HG02870 (cell line): ENCODE results near the gene DOCK2.
"Not testable (repeated sequence)": the region's sequence is repeated elsewhere in the genome, so short reads cannot be mapped to it uniquely, and the experiment has no call there.

ENCODE experiments used
- ATAC-seq: cut with Tn5 transposase; IDR thresholded peaks from one replicate; pipeline ENCODE4 v1.9.1; 2021; ENCODE audit warnings: mild to moderate bottlenecking, moderate library complexity; ENCODE audit not compliant: unreplicated experiment

The DOCK2 gene

GRCh38 chr5:169933616-169934015 is 296.5 kb downstream of the DOCK2 start:
- ATAC-seq, result no peak

DNA sequence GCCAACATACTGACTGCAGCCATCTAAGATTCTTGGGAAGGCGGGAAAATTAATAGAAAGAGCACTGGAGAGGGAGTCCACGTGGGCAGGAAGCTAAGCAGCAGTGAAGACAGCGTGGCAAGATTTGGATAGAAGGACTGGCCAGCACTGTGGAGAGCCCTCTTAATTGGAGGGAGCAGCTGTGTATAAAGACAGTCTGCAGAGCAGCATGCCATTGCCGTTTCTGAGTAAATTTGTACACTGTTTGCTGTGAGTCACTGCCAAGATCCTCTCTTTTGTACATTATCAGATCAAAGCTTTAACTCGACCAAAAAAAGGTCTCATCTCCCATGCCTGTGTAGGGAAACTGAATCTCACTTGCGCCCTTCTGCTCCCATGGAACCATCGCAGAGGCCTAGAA is 297.9 kb downstream of the DOCK2 start:
- ATAC-seq, result no peak

GRCh38 chr5:169935762-169936161 is 298.7 kb downstream of the DOCK2 start:
- ATAC-seq, result no peak

- no peak for ATAC-seq
Observed at GRCh38 chr5:169938439-169938838, 301.4 kb downstream of the DOCK2 start.

GRCh38 chr5:169939731-169940130 is 302.7 kb downstream of the DOCK2 start:
- ATAC-seq, result no peak

DNA sequence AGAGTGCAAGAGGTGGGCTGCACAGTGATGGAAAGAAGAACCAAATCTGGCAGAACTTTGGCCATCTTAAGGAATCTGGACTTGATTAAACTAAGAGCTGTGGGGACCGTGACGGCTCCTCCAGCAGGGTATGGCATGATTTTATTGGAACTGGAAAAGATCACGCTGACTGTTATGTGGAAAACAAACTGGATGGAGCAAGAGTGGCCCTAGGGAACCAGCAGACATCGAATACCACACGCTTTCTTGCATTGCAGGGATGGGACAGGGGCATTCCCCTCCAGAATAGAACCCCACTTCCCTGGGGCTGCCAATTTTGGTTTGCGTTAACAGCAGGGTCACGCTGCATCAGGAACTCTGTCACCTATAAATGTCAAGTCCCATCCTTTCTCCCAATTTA is 304.5 kb downstream of the DOCK2 start:
- no peak for ATAC-seq

- no peak for ATAC-seq
Observed at GRCh38 chr5:169942181-169942580, 305.1 kb downstream of the DOCK2 start.

GRCh38 chr5:169943026-169943425 is 306.0 kb downstream of the DOCK2 start:
- no peak for ATAC-seq

DNA sequence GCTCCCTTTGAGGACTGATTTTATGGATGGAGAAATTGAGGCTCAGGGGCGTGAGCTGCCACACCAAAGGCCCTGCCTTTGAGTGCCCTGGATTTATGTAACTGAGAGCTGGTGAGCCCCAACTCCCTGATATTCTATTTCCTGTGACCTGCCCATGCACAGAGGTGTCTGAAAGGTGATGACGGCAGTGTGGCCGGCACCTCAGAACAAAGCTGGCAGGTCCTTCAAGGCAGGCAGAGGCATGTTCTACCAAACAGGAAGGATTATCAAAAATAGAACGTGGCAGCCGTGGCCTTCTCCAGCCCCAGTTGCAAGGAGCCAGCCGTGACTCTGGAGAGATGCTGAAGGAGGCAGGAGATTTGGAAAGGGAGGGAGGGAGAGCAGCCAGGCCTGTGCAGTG is 307.0 kb downstream of the DOCK2 start:
- ATAC-seq, result no peak

DNA sequence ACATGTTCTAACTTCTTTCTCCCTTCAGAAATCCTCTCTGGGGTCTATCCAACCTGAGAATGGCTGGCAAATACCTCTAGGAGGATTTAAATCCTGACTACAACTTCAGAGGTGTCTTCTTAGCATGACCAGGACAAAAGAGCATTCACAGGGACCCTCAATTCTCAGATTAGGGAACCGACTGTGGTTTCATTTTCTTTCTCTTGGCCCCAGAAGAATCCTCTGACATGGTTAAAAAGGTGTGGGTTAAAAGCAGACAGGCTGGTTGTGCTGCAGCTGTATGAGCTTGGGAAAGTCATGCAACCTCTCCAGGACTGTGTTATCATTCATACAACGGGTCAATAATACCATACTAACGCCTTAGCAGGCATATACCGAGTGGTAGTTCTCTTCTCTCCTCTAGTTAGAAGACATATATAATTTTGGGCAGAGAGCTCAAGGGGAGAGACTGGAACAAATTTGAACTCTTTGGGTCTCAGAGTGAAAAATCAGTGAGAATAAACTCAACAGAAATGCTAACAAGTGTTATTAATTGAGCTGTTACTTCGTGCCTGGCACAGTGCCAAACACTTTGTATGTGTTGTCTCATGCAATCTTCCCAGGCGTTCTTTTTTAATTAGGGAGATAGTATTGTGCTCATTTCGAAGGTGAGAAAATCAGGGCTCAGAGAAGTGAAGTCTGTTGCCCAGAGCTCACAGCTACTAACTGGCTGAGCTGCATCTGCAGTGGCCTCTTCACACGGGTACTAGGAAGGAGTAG is 308.0 kb downstream of the DOCK2 start:
- no peak for ATAC-seq

DNA sequence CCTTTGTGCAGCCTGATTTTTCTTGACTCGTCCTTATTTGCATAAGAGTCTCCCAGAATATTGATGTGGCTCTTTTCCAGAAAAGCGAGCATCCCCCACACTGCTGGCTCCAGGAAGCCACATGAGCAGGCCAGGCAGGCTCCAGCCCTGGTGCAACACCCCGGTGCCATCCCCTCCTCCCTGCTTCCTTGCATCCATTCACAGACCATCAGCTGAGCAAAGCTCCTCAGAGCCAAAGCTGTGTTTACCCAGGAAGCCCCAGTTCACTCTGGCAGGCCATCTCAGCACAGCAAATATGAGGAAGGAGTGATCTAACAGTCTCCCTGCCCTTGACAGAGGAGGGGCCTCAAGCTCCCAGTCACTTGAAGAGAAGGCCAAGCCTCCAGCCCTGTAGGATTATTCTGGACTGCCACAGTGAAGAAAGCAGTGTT is 308.8 kb downstream of the DOCK2 start:
- ATAC-seq, result no peak

- no peak for ATAC-seq
Observed at GRCh38 chr5:169946743-169947295, 309.7 kb downstream of the DOCK2 start.

GRCh38 chr5:169950333-169950732 is 313.3 kb downstream of the DOCK2 start:
- ATAC-seq, result no peak

DNA sequence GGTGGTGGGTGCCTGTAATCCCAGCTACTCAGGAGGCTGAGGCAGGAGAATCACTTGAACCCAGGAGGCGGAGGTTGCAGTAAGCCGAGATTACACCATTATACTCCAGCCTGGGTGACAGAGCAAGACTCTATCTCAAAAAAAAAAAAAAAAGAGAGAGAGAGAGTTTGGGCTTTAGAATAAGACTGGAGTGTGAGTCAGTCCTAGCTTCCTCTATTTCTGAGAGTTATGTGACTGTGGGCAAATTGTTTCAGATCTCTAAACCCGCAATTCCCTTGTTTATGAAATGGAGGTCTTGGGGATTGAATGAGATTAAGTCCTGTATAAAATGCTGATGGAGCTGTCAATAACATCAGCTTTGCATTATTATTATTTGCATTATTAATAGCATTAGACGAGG is 316.1 kb downstream of the DOCK2 start:
- ATAC-seq, result not testable (repeated sequence)

DNA sequence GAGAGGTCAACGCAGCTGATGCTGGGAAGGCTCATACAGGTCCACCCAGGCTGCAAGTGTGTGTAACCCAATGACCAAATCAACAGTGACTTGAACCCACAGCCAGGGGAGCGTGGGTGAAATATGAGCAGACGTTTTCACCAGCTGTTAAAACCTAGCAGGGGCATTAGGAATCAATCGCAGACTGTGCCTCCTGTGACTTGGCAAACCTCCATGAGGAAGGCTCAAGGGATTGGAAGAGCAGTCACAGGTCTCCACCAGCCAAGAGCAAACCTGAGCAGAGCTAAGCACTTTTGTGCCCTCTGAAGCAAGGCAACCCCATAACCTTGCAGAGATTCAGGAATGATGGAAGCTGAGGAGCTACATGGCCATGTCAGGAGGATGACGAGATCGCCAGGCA is 317.7 kb downstream of the DOCK2 start:
- no peak for ATAC-seq

DNA sequence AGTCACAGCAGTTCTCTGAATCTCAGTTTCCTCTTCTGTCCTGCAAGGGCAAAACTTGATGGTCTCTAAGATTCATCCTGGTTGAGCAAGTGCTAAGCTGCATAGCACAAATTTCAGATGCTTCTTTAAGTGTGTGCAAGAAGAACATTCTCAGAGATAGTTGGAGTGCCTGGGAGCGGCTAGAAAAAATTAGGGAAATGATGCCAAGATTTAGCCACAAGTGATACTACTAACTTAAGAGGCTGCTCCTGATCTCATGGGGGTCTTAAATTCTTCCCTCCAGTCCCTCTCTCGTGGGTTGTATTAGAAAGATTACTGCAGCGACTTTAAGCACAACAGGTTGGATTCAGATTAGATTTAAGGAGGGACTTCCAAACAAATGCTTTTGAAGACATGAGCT is 319.1 kb downstream of the DOCK2 start:
- no peak for ATAC-seq

- ATAC-seq, result no peak
Observed at GRCh38 chr5:169956756-169957155, 319.7 kb downstream of the DOCK2 start.

DNA sequence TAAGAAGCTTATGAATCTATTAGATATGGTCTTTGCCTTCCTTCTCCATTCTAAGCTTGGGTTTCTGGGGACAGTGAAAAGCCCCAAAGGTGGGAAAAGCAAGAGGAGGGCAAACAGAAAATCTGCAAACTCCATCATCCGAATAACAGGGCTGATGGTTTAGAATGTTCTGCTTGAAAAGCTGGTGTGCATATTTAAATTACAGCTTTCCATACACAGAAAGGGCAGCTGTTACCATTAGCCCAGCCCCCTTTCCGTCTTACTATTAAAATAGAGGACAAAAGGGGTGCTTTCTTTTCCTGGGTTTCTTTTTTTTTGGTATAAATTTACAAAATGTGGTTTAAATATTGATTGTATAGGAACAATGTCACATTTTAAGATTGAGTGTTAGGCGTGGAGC is 321.2 kb downstream of the DOCK2 start:
- ATAC-seq, result no peak

- ATAC-seq, result no peak
Observed at GRCh38 chr5:169960659-169961058, 323.6 kb downstream of the DOCK2 start.

DNA sequence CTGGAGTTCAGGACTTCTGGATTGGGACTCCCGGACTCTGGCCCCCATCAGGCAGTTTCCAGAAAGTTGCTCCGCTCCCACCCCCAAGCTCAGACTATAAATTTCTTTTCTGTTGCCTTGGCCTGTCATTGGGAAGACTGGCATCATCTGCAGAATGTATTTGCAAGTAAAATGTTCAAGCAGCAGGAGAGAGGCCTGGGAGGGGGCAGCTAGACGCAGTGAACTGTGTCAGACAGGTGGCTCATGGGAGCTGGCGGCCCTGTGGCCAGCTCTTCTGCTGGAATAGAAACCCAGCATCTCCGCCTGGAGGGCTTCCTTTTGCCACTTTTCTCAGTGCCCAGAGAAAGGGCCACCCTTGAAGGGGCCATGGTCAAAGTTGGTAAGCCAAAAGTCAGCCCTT is 327.2 kb downstream of the DOCK2 start:
- no peak for ATAC-seq

DNA sequence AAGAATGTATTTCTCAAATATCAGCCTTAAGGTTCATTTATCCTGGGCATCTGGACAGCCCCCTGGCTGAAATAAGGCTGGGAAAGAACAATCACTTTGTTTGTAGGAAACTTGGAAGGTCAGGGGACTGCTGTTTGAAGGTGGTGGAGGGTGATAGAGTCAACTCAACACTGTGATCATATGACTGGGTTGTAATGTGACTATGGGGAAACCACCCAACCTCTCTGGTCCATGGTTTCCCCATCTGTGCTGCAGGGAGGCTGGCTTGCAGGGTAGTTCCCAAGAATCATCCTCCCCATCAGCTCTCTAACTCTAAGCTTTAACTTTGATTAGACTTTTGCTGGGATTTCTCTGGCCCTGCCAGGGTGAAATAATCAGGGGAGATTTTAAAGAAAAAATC is 333.3 kb downstream of the DOCK2 start:
- peak; percentile 83 for ATAC-seq

DNA sequence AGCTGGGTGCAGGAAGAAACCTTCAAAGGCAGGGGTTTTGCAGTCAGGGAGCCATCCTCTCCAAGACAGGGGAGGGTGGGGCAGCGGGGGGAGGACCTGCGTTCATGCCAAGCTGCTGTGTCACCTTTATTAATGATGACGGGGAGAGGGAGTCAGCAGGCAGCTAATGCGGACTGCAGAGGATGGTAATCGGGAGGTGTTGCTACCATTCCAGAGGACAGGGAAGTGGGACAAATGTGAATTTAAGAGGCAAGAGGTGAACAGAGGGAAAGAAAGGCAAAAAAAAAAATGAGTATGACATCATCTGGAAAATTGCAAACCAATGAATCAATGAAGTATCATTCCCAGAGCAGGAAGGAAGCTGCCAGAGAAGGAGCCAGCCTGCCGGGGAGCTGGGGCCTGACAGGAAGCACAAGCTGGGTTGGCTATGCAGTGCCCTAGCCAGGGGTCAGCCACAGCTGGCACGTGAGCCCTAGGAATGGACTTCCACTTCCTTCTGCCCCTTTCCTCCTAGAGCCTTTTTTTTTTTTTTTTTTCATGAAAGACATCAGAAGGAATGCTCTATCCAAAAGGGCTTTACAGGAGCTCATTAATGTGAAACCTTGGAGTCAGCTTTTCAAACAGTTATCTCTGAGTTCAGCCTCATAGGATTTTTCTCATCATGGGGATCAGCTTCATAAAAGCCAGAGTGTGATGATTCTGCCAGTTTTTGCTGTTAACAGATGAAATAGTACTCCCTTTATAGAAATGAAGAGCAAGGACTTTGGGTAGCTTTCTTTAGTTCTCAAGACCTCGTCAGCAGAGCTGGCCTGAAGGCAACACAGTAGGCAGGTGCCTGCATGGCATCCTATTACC is 334.1 kb downstream of the DOCK2 start:
- no peak for ATAC-seq
